Measurements from ENCODE around the gene GPALPP1.

GRCh38 chr13:44976196-44976595 lies 13.1 kb upstream of the GPALPP1 start:
- TF ChIP-seq, protein P1, sequence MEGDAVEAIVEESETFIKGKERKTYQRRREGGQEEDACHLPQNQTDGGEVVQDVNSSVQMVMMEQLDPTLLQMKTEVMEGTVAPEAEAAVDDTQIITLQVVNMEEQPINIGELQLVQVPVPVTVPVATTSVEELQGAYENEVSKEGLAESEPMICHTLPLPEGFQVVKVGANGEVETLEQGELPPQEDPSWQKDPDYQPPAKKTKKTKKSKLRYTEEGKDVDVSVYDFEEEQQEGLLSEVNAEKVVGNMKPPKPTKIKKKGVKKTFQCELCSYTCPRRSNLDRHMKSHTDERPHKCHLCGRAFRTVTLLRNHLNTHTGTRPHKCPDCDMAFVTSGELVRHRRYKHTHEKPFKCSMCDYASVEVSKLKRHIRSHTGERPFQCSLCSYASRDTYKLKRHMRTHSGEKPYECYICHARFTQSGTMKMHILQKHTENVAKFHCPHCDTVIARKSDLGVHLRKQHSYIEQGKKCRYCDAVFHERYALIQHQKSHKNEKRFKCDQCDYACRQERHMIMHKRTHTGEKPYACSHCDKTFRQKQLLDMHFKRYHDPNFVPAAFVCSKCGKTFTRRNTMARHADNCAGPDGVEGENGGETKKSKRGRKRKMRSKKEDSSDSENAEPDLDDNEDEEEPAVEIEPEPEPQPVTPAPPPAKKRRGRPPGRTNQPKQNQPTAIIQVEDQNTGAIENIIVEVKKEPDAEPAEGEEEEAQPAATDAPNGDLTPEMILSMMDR (IDR thresholded peaks at IDR 0.05), result no peak
- no peak for TF ChIP-seq POLR2A (IDR thresholded peaks at IDR 0.05)

Measured in ovary (tissue), 3 donors.